Tibial nerve (tissue), 4 donors: Measurements from ENCODE around the gene CCR5AS.

Source experiments
- DNase-seq, 2 donors: peaks; one replicate each; pipeline ENCODE4 v3.0.0-alpha.2; 2019; ENCODE audit warnings: low spot score in 2 of 2
- H3K27ac ChIP-seq, 4 donors: fragments of 200-600 bp; sonication (generic) in 3 of 4; one replicate each; pipeline ENCODE4 v1.5.1; 2017 to 2019; ENCODE audit warnings: mild to moderate bottlenecking in 1 of 4
- H3K27me3 ChIP-seq, 2 donors: fragments of 200-600 bp; sonication (generic) in 1 of 2; one replicate each; pipeline versions ENCODE4 v1.5.1 to v1.6.0; 2017 to 2019
- H3K36me3 ChIP-seq, 3 donors: fragments of 200-600 bp; sonication (generic); one replicate each; pipeline ENCODE4 v1.5.1; 2018 to 2019
- H3K4me1 ChIP-seq, 4 donors: fragments of 200-600 bp; sonication (generic) in 3 of 4; one replicate each; pipeline ENCODE4 v1.5.1; 2017 to 2019
- H3K4me3 ChIP-seq, 4 donors: fragments of 200-600 bp; sonication (generic) in 3 of 4; one replicate each; pipeline ENCODE4 v1.5.1; 2017 to 2019; ENCODE audit warnings: mild to moderate bottlenecking in 1 of 4, moderate library complexity in 1 of 4
- H3K9me3 ChIP-seq, 4 donors: fragments of 200-600 bp; sonication (generic) in 3 of 4; one replicate each; pipeline ENCODE4 v1.5.1; 2017 to 2019
- CTCF ChIP-seq, 5 experiments: fragments of 200-600 bp in 3 of 5; fragments of 450-650 bp in 2 of 5; sonication (generic) in 3 of 5; IDR thresholded peaks; one replicate each; pipeline ENCODE4 v1.5.1; 2016 to 2019; ENCODE audit warnings: antibody characterized with exemption in 5 of 5, mild to moderate bottlenecking in 3 of 5, moderate library complexity in 2 of 5
- EP300 ChIP-seq, 2 donors: sonication (generic); formaldehyde crosslinking; IDR thresholded peaks; one replicate each; pipeline ENCODE4 v1.6.1; 2017; ENCODE audit warnings: antibody characterized with exemption in 2 of 2, mild to moderate bottlenecking in 1 of 2
- POLR2A ChIP-seq, 2 donors: fragments of 450-650 bp; IDR thresholded peaks; one replicate each; pipeline ENCODE4 v1.6.1; 2017; ENCODE audit warnings: antibody characterized with exemption in 2 of 2, mild to moderate bottlenecking in 2 of 2, moderate library complexity in 2 of 2
- WGBS, 2 donors: methylation state at CpG; one replicate each; pipeline ENCODE4 v1.1.5; 2018; 5-methylcytosine and 5-hydroxymethylcytosine counted together

The CCR5AS gene

GRCh38 chr3:46365737-46366524 lies 40.9 kb downstream of the CCR5AS start:
- Histone ChIP-seq H3K27me3 (no peaks in the 10 kb centered on the region), H3K9me3 (no peaks in the 10 kb centered on the region), H3K36me3 (no peaks in the 10 kb centered on the region), H3K4me3 (no peak overlapping the region), H3K27ac (no peak overlapping the region), H3K4me1 (no peaks in the 10 kb centered on the region)
- WGBS, 2 donors, result 91 to 92% methylated on average over 5 of the region's 5 CpGs
- no peak for DNase-seq
- no peak for TF ChIP-seq EP300 (IDR thresholded peaks at IDR 0.05)
- no peak for TF ChIP-seq POLR2A (IDR thresholded peaks at IDR 0.05)
- TF ChIP-seq CTCF (IDR thresholded peaks at IDR 0.05), result no peak

- Histone ChIP-seq H3K4me1 (peaks cover 0 to 5% (median 0%) of the 10 kb centered on the region in 4 donors), H3K4me3 (no peak overlapping the region), H3K9me3 (no peaks in the 10 kb centered on the region), H3K36me3 (no peaks in the 10 kb centered on the region), H3K27me3 (no peaks in the 10 kb centered on the region), H3K27ac (no peak overlapping the region)
- DNase-seq, result no peak
- TF ChIP-seq EP300 (IDR thresholded peaks at IDR 0.05), result no peak
- TF ChIP-seq CTCF (IDR thresholded peaks at IDR 0.05), result no peak
- 84 to 89% methylated on average over 4 of the region's 4 CpGs for WGBS, 2 donors
These were observed 41.8 kb downstream of the CCR5AS start for GRCh38 chr3:46365041-46365440.

GRCh38 chr3:46361408-46362283 lies 45.2 kb downstream of the CCR5AS start:
- H3K27me3 ChIP-seq, result no peaks in the 10 kb centered on the region
- no peak for DNase-seq
- H3K4me1 ChIP-seq, result peaks cover 0 to 11% (median 0%) of the 10 kb centered on the region in 4 donors
- no peaks in the 10 kb centered on the region for H3K36me3 ChIP-seq
- no peak overlapping the region for H3K27ac ChIP-seq
- WGBS, 2 donors, result 61 to 63% methylated on average over 8 of the region's 8 CpGs
- no peak overlapping the region for H3K4me3 ChIP-seq
- no peaks in the 10 kb centered on the region for H3K9me3 ChIP-seq
- TF ChIP-seq POLR2A (IDR thresholded peaks at IDR 0.05) (no peak), CTCF (IDR thresholded peaks at IDR 0.05) (no peak), EP300 (IDR thresholded peaks at IDR 0.05) (peak in 1 of 2 donors; percentile 40)

- WGBS, 2 donors, result 66 to 79% methylated on average over 6 of the region's 6 CpGs
- Histone ChIP-seq H3K27ac (no peak overlapping the region), H3K4me3 (no peak overlapping the region), H3K4me1 (peaks cover 0 to 11% (median 0%) of the 10 kb centered on the region in 4 donors), H3K27me3 (no peaks in the 10 kb centered on the region), H3K36me3 (no peaks in the 10 kb centered on the region), H3K9me3 (no peaks in the 10 kb centered on the region)
- DNase-seq, result no peak
- no peak for TF ChIP-seq EP300 (IDR thresholded peaks at IDR 0.05)
- no peak for TF ChIP-seq CTCF (IDR thresholded peaks at IDR 0.05)
- no peak for TF ChIP-seq POLR2A (IDR thresholded peaks at IDR 0.05)
These were observed 46.0 kb downstream of the CCR5AS start for GRCh38 chr3:46360907-46361306.
